ENCODE data around the gene AIRE.
"Not testable (repeated sequence)": the region's sequence is repeated elsewhere in the genome, so short reads cannot be mapped to it uniquely, and the experiment has no call there.

The AIRE gene

DNA sequence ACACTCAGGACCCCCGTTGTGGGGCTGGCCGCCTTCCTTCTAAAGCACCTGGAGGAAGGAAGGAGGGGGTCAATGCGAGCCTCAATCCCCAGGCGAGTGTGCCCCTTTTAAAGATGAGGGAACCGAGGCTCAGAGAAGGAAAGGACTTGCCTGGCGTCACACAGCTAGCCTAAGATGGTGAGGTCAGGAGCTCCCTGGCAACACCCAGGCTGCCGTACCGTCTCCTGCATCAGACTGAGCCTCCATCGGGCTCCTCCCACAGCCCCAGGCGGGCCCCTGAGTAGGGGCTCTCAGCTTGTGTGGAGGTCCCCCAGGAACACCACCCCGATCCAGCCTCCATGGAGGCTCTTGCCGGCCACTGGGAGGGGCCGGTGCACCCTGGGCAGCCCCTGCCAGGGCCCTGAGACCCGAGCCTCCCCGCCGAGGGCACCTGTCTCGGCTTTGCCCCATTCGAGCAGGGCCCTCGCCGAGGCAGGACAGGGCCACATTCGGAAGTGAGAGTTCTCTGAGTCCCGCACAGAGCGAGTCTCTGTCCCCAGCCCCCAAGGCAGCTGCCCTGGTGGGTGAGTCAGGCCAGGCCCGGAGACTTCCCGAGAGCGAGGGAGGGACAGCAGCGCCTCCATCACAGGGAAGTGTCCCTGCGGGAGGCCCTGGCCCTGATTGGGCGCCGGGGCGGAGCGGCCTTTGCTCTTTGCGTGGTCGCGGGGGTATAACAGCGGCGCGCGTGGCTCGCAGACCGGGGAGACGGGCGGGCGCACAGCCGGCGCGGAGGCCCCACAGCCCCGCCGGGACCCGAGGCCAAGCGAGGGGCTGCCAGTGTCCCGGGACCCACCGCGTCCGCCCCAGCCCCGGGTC lies at the start of gene AIRE:
AIRE (plus strand) TSS at position 739 of the 855 bp plus-strand sequence. CDS start 131 bp downstream, outside the sequence.
- DNase-seq, result peak; percentile 48

DNA sequence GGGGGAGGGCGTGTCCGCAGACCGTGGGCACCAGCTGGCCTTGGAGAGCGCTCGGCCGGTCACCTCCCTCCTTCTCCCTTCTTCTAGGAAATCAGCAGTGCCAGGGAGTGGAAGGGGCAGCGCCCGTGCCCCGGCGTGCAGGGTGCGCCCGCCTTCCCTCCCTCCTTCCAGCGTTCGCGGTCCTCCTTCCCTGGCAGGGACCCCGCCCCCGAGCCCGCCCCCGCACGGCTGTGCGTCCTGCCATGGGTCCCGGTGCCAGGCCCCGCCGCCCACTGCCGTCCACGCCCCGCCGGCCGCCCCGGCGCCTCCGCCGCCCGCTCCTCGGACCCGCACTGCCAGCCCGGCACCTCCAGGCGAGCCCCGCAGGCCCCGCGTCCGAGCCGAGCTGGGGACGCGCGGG lies 45.3 kb upstream of the AIRE start:
- not testable (repeated sequence) for DNase-seq

DNA sequence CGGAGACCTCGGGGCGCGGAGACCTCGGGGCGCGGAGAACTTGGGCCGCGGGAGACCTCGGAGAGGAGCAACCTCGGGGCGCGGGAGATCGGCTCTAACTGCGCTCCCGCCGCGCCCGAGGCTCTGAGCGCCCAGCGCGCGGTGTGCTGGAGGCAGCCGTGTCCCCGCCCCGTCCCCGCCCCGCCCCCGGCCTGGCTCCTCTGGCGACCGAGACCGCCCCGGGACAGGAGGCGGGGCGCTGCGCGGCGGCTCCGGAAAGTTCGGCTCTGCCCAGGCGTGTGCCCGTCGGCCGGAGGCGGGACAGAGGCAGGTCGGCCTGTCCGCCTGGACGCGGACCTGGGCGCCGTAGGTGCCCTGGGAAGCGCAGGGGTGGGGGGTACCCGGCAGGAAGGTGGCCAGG lies 44.8 kb upstream of the AIRE start, which contains the start of gene ICOSLG:
ICOSLG (minus strand) TSS at position 102 of the 400 bp plus-strand sequence. CDS start 126 bp downstream, outside the sequence.
- DNase-seq, result not testable (repeated sequence)

DNA sequence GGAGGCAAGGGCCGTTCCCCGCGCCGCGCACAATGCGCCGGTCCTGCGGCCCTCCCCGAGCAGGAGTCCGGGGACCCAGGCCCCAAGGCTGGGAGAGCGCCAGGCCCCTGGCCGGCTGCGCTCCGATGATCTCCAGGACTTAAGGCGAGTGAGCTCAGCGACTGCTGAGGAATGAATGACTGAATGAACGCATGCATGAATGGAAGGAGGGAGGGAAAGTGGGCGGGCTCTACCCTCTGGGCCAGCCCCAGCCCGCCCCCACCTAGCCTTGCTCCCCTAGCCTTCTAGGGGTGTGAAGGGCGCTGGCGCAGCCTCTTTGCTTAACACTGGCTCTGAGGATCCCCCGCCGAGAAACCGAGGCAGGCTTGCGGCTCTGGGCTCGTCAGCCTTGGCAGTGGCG lies 44.4 kb upstream of the AIRE start:
- DNase-seq, result not testable (repeated sequence)

DNA sequence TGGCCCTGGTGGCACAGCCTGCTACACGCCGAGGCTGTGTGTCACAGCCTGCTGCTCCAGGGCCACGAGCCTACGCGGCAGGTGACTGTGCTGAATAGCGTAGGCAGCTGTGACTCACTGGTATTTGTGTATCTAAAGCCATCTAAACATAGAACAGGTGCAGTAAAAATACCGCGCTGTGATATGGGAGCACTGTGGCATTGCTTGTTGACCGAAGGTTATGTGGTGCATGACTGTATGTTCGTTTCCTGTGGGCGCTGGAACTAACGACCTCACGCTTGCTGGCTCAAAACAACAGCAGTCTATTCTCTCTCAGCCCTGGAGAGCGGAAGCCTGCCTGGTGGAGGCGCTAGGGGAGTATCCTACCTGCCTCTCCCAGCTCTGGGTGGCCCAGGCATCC lies 41.7 kb upstream of the AIRE start:
- not testable (repeated sequence) for DNase-seq

DNA sequence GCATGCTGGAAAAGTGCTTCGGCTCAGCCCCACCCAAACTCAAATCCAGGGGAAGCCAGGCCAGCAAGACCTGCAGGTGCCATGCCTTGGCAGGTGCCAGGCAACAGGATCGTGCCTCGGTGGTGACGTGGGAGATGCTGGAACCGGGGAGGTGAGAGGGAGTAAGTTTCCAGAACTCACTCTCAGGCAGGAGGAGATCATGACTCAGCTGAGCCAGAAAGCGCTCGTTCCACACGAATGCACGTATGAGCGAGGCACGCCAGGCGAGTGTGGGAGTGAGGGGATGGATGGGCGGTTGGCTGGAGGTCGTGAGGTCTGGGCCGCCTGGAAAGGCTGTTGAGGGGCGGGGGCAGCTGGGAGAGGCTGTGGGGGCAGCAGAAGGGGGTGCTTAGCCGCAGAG lies 37.8 kb upstream of the AIRE start:
- not testable (repeated sequence) for DNase-seq

DNA sequence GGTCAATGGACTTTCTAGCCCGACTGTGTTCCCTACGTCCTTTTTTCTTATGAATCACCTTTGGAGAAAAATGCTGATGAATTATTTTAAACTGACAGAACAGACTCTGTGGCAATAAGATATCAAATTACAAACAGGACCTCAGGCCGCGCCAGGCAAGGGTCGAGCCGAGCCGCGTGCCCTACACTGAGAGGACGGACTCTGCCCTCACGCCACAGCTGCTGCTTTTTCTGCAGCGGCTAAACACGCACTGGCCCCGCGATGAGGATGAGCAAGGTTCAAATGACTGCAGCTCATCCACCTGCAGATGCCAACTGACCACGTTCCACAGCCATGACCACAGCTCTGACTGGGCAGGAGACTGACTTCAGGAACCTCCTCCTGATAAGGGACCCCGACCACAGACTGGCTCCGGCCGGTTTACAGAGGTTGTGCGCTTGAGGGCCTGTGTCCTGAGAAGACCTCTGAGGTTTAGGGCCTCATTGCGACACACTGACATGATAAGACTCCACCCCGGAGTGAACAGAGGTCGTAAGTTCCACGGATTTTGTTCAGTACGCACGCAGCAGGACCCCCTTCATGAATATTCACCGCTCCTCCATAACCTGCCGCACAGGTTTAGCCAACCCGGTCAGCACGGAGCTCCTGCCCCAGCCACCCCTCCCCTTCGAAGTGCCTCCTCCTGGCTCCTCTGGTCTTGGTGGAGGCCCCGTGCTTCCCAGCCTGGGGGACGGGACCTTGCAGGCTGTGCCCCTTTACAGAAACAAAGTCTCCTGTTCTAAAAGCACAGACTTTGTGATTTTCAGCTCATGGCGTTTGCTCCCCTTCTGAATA lies 36.3 kb upstream of the AIRE start:
- not testable (repeated sequence) for DNase-seq

DNA sequence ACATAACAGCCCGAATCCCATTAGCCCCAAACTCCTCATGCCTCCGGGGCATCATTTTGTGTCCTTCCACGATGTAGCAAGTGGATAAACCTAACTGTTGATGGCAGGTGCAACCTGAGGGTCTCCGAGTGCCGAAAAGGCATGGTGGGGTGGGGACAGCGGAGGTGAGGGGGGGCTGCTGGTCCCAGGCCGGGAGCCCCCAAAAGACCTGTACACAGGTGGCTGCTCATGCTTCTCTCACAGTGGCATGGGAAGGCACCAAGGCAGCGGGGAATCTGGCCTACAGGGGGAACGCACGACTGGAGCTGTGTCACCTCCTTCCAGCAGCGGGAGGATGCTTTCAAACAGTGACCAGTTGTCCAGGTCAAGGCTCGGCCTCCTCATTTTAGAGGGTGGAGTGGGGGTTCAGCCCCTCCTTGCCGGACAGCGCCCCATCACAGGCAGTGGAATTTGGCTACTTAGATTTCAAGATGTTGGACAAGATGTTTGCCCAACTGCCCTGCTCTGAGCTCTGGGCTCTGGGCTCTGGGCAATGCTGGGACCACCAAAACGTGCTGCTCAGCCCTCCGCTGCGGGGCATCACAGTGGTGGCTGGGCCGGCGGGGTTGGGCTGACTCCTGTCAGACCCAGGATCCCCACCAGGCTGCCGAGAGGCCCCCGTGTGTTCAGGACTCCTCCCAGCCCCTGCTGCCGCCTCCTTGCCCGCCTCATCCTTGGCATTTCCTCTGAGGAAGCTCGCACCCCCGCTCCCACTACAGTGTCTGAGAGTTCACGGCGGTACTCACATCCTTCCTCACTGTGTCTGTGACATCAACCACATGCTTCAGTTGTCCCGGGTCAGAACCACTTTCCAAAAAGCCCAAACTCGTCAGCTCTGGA lies 31.6 kb upstream of the AIRE start:
- DNase-seq, result no peak

DNA sequence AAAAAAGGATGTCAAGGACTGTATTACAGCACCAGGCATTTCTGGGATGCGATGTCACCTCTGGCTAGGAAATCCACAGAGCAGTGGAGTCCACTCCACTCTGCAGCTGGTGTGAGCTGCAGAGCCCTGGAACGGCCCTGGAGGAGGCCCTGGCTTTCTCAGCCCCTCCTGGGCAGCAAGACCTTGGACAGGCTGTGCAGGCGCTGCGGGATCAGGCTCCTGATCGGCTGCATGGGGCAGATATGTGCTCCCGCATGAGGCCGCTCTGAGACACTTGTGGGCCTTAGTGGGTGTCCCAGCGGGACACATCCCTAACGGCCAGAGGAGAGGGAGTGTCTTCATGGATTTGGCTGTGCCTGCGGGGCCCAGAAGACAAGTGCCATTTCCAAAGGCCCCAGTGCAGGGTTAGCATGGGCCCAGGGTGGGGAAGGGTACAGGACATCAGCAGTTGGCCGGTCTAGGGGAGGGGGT lies 30.1 kb upstream of the AIRE start:
- no peak for DNase-seq

DNA sequence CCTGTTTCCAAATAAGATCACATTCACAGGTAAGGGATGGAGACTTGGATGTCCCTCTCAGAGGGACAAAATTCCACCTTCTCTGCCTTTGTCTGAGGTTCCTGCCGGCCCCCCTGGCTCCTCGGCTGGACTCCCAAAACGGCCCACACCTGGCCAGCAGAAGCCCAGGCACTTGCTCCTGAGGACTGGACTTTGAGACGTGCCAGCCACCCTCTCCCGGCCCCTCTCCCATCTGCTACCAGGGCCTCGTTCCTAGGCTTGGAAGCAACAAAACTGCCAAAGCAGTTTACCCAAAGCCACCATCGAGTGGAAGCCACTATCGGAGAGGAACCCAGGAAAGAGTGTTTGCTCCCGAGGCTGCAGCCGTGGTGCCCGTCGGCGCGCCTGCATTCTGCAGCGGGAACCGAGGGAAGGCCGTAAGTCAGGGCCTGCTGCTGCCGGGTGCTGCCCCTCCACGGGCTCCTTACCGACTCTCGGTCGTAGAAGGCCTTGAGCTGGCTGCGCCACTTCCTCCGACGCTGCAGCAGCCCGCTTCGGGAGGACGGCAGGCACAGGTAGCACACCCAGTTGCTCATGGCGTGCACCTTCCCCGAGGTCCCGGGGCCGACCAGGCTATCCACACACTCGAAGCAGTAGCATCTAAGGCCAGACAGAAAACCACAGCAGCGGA lies 27.5 kb upstream of the AIRE start:
- DNase-seq, result no peak

DNA sequence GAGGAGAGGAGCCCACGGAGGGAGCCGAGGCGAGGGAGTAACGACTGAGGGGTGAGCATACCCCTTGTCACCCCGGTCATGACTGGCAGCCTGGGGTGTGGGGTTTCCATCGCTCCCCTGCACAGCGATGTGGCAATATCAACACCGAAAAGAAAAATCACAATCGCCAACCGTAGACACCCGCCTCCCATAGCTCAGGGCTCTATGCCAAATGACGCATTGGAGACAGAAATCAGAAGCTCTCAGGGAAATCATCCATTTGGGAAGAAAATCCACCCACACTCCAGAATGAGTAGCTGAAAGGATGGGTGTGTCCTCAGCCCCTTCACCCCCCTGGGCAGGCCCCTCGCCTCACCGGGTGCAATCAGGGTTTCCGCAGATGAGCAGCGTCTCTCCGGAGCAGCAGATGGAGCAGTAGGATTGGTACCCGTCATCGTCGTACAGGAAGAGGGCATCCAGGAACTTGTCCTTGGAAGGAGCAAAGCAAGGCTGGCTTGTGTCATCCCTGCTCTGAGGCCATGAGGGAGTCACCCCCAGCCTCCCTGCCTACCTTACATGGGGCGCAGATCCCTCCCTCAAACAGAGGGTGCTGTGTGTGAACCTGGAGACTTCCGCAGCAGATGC lies 26.5 kb upstream of the AIRE start:
- no peak for DNase-seq

DNA sequence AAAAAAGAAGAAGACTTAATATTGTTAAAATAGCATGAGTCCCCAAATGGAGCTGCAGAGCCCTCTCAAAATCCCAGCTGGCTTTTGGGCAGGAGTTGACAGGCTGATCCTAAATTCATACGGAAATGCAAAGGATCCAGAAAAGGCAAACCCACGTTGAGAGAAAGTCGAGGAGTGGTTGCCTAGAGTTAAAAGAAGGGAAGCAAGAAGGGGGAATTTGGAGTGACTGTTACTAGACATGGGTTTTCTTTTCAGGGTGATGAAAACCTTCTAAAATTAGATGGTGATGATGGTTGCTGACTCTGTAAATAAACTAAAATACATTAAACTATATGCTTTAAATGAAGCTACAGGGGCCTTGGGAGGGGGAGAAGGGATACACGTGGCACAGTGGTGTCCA lies 25.6 kb upstream of the AIRE start:
- no peak for DNase-seq

DNA sequence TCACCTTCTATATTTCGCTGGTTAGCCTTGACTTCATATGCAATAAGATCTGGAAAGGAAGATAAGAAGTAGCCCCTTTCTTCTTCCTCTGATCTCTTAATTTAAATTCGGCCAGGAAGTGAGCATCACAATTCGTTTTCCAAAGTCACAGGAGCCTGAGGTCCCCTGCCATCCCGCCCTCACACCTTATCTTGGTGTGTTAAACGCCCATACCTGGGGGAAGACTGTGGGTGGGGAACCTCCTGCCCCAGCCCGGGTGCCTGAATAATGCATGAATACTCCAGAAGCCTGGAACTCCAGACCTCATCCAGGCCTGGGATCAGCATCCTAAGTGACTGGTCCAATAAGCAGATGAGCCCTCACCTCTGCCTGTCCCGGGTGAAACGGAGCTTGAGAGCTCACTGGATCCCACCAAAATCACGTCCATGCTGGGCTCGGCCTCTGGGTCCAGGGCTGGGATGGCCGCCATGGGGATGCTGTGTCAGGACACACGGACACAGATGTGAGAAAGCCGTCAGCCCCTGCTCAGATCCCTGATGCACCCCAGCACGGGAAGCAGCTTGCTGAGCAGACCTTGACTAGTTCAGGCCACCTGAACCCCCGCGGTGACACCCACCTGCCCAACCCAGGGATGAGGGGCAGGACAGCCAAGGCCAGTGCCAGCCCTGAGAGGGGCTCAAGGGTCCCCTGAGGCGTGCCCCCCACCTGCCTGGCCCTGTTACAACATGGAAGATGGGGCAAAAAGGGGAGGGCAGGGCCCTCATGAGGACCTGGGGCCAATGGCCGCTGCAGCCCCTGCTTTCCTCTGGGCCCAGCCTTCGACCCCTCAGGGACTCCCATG lies 24.7 kb upstream of the AIRE start:
- DNase-seq, result no peak

DNA sequence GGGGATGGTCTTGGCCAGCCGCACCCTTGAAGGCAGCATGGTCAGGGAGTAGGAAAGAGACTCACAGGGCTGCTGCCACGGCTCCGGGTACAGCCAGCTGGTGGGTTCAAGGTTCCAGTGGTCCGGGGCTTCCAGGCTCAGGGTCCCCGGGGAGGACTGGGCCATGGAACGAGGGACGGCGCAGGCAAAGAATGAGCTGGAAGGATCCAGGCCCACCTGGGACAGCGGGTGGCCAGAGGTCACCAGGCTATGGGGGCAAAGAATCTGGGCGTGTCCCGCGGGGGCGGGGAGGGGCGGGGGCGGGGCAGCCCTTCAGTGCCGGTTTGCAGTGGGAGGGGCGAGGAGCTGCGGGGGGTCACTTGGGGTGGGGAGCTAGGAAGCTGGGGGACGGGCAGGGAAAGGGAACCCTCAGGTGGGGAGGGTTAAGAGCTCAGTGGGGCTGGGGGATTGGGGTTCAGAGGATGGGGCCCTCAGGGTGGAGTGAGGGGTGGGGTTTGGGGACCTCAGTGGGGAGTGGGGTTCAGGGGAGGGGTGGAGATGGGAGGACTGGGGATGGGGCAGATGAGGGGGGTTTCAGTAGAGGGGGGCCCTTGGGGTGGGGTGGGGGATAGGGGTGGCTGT lies 23.9 kb upstream of the AIRE start, which contains the start of gene DNMT3L:
DNMT3L (minus strand) TSS at position 223 of the 621 bp plus-strand sequence. CDS start 638 bp downstream, outside the sequence.
- DNase-seq, result no peak

DNA sequence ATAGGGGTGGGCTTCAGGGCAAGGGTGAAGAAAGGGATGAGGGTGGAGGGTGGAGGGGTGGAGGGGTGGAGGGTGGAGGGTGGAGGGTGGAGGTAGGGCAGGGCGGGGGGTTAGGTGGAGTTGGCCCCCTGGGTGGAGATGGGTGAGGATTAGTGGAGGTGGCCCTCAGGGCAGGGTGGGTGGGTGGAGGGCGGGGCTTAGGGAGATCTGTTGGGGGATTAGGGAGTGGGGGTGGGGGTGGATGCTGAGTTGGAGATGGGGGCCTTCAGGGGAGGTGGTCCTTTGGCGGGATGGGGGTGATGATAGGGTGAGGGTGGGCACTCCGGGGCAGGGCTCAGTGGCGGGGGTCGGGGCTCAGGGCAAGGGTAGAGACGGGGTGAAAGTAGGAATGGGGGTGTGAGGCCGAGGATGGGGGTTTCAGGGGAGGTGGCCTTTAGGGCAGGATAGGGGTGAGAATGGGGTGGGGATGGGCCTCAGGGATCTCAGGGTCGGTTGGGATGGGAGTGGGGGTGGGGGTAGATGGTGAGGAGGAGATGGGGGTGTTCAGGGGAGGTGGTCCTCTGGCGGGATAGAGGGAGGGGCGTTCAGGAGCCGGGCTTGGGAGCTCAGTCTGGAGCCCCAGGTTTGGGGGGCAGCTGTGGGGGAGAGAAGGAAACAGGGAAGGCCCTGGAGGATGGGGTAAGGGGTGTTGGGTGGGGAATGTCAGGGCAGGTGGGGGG lies 23.2 kb upstream of the AIRE start:
- no peak for DNase-seq

DNA sequence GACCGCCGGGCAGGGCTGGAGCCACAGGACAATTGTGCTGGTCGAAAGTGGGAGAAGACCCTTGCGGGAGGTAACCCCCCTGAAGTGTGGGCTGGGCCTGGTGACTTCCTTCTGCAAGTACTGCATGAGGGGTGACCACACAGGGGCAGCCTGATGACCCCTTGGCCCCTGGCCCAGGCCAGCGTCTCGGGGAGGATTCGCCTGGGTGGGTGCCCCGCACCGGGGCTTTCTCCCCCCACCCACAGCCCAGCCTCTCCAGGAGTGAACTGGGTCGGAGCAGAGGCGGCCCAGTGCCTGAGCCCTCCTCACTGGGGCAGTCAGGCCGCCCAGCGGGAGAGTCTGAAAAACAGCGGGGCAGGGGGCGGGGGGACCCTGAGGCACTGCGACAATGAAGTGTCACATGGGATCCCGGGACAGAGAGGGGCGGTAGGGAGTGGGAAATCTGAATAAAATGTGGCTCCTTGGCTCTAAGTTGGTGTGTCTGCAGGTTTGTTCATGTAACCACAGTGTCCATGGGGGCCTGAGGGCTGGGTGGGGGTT lies 22.4 kb upstream of the AIRE start:
- DNase-seq, result no peak

DNA sequence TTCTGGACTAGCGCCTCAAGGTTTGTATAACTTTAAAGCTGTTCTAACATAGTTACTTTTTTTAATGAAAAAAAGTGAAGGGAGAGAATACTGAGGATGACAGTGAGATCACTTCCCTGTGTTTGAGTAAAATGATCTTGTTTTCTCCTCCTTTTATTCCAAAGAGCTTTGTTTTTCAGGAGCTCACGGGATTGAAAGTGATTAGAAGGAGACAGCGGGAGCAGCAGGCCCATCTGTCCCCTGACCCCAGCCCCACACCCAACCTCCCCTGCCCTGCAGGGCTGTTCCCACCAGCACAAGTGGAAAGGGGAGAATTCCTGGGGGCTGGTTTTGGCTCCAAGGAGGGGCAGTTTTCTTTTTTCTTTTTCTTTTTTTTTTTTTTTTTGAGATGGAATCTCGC lies 21.9 kb upstream of the AIRE start:
- DNase-seq, result no peak

DNA sequence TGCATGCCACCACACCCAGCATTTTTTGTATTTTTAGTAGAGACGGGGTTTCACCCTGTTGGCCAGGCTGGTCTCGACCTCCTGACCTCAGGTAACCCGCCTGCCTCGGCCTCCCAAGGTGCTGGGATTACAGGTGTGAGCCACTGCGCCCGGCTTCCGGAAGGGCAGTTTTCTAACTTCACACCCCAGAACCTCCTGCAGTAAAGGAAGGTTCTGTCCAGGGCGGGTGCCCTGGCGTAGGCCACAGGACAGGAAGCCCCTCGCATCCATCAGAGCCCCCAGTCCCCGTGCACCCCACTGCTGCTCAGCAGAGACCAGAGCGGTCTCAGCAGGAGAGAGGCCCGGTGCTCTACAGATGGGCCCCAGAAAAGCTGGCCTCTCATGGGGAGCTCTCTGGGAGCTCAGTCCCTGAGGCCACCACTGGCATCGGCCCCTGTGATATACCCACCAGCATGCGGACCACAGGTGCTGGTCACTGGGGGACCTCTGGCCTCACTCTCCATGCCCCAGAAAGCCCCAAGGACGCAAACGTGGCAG lies 19.9 kb upstream of the AIRE start:
- DNase-seq, result no peak

All from fibroblast of skin of right quadriceps (primary cell).